CD4-positive, alpha-beta T cell treated with Interleukin-17A for 4 hours (primary cell): ENCODE results near the gene PGS1.
A peak's percentile ranks its signal among the peaks of the same experiment; 100 is the strongest.

Source experiments
- DNase-seq: peaks from one replicate; pipeline ENCODE4 v3.0.0-alpha.2; 2020; ENCODE audit warnings: mixed read lengths

The PGS1 gene

DNA sequence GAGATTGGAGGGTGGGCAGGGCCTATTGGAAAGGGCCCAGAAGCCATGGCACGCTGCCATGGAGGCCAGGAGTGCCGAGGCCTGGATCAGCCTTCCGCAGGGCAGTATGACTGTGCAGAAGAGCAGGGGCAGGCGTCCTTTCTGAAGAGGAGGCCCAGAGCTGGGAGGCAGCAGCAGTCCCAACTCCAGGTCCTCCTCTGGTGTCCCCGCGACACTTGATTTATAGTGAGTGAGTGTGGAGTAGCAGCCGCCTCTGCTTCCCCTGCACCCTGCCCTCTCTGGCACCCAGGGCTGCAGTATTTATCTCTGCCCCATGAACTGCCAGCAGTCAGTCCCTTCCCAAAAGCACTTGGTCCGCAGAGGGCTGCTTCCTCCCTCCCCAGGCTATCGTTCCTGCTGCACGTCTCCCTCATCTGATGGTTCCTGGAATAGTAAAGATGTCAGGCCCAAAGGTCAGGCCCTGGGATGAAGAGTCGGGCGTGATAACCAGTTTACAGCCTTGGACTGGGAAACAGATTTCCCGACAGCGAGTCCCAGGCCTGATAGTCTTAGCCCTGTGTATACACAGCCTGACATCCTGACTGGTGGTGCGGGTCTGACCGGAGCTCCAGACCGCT, 32.9 kb downstream of the PGS1 start:
- DNase-seq, result no peak

- DNase-seq, result peak; percentile 27
These were observed 34.0 kb downstream of the PGS1 start for GRCh38 chr17:78412403-78412802.

GRCh38 chr17:78414178-78415162, 36.0 kb downstream of the PGS1 start:
- peak; percentile 63 for DNase-seq

DNA sequence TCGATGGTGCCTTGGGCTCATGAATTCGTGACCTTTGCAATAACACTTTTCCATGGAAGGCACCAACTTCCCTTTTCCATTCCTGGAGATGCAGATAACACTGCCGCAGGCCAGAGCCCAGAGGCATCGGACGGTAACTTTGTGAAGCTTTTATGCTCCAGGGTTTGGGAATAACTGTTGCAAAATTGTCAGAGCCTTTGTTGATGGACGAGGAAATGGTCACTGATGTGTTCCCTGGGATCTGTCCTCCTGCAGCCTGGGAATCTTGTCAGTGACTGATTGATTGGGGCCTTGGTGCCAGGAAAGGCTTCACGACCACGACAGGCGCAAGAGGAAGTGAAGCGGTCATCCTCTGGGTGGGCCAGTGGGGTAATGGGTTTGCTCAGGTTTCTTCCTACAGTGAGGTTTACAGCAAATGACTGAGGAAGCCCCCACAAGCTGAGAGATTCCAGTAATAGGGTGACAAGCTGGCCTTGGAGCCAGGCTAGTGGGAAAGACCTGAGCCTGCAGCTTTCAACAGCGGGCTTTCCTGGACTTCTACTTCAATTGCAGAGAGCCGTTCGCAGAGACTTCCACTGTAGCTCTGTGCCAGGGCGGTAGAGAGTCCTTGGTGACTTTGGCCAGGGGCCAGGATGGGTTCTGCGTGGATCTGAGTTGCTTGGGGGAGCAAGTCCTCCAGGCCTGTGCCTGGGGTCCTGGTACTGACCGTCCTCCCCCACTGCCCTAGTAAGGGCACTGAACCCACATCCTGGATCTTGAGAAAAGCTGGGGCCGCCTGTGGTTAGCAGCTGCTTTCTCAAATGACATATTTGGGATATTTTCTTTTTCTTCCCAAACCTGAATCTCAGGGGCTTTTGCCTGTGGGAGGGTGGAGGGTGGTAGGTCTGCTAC, 37.6 kb downstream of the PGS1 start:
- DNase-seq, result no peak

DNA sequence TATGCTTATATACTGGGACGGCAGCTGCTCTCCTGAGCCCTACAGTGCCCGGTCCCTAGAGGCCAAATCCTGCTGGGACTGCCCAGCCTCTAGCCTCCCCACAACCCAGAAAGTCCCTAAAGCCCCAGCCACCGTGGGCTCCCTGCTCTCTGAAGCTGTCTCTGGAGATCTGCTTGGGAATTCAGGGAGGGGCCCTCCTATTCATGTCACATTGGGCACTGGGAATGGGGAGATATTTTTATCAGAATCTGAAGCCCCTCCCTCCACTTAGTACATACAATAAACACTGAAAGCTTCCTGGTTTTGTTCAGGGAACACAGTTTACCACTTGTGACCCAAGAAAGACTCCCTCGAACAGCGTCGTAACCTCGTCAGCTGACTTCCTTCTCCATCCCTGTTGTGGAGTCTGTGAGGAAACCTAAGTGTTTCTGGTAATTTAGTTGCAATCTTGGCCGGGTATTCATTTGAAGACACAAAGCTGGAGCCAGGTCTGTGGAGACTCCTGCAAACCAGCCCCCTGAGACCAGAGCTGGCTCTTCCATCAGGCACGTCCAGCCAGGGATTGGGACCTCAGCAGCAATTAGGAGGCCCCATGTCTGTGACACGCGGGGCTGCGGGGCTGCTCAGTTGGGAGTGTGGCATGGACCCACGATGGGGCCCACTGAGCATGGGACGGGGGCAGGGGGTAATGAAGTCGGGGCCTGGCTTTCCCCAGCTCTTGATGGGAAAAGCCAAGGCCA, 38.5 kb downstream of the PGS1 start:
- DNase-seq, result no peak

- no peak for DNase-seq
These were observed 39.1 kb downstream of the PGS1 start for GRCh38 chr17:78417531-78417909.

DNA sequence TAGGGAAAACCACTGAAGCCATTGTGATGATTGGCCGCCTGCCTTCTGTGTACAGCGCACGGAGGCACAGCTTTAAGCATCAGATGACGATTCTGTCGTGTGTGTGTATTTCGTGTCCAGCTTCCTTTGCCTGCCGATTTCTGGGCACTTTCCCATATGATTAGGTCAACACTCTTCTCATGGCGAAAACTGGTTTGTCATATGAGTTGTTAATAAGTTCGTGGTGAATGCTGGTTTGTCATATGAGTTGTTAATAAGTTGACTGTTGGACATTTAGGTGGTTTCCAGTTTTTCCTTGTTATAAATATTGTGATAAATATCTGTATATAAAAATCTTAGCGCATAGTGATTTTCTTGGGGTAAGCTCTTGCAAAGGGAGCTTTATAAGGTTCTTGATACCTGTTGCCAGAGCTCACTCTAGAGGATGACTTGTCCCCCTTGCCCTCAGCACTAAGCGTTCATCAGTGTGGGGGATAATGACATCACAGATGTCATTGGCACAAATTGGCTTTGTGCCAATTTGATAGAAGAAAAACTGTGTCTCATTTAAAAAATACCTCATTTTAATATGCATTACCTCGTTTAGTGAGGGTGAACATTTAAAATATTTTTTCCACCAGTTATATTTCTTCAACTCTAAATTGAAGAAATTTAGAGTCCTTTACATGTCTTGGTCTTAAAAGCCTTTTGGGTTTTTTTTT, 40.0 kb downstream of the PGS1 start:
- DNase-seq, result no peak

DNA sequence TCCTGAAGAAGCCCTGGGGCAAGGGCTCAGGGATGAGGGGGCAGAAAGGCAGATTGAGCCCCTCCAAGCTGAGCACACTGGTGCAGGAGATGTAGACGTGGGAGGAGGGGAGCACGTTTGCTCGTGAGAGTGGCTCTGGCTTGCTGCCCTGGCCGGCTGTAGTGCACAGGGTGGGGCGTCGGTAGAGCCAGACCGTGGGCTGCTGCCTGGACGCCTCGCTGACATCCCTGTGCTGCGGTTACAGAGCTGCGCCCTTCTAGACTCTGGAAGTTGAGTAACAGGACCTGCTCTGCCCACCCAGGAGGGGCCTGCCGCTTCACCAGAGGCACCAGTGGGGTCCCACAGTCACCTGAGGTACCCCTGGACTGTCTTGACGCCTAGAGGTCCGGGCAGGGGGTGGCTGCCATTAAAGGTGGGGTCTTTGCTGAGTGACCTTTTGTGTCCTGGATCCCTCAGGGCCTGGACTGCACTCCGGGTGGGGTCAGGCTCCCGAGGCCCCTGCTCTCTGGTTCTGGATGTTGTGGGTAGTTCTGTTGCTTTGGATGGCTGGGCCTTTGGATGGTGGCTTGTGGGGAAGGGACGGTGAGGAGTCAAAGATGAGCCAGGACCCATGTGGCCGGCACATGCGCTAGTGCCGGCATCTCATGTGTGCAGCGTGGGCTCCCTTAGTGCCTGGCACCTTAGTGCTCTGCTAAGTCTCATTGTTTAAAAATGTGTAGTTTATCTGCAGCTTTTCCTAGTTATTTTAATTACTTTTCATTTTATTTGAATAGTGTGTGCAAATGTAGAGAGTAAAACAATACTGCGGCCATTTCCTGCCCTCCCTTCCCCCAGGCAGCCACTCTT, 41.7 kb downstream of the PGS1 start:
- no peak for DNase-seq

DNA sequence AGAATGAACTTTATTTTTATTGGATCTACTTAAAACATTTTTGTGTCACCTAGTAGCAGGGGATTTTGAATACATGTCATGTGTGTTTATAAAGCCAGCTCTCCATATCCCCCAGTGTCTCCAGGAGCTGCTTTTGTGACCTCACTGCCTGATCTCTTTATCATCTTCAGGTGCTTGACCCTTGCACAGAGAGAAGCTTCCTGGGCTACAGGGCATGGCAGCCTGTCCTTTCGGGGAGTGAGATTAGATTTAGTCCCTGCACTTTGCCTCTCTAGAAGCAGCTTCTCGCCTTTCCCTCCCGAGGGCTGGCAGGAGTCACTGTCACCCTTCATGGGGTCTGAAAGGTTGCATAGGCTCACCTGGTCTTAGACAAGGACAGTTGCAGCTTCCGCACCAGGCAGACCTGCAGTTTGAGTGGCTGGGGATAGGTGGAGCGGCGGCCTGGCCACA, 42.7 kb downstream of the PGS1 start:
- DNase-seq, result no peak

GRCh38 chr17:78421534-78422266, 43.3 kb downstream of the PGS1 start:
- DNase-seq, result peak; percentile 80

DNA sequence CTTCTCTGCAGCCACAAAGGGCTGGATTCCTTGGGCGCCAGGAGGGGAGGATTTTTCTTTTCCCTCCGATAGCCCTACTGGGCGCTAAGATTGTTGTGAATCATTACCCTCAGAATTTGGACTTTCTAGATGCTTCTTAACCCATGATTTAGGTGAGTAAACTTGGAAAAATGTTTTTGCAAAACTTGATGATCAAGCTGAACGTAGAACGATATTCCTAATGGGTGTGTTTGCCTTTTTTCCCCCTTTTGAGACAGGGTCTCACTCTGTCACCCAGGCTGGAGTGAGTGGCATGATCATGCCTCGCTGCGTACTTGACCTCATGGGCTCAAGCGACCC, 43.8 kb downstream of the PGS1 start:
- DNase-seq, result no peak

DNA sequence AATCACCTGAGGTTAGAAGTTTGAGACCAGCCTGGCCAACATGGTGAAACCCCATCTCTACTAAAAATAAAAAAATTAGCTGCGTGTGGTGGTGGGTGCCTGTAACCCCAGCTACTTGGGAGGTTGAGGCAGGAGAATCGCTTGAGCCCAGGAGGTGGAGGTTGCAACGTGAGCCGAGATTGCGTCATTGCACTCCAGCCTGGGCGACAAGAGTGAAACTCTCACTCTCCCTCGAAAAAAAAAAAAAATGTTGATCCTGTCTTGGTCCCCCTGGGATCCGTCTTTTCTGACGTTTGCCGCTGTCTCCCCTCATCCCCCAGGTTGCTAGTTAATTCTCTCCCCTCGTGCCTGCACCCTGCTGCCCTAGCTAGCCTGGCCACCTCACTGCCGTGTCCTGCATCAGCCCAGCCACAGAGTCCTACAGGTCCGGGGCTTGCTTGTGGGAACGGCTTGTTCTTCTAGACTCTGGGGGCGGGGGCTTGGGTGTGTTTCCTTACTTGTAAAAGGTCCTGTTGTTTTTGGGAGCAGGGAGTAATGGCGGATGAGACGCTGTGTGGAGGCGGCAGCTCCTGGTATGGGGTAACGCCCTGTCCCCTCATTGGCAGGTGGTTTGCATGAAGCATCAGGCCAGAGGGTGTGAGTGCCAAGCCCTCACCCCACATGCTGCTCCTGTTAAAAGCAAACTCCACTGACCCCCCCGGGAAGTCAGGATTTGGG, 44.6 kb downstream of the PGS1 start:
- DNase-seq, result no peak

GRCh38 chr17:78423961-78424675, 45.7 kb downstream of the PGS1 start:
- no peak for DNase-seq

DNA sequence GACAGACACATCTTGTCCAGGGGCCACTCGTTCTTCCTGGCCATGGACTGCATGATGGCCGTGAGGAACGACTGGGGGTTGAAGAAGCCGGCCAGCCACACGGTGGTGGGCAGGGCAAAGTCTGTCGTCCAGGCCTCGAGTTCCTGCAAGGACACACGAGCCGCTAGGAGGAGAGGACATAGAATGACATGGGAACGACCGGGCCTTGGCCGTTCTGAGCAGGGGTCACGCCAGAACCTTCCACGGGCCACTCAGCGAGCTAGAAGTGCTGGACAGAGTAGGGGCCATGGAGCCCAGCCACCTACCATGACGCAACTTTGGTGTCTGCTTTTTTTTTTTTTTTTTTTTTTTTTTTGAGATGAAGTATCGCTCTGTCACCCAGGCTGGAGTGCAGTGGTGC, 47.0 kb downstream of the PGS1 start:
- DNase-seq, result no peak

DNA sequence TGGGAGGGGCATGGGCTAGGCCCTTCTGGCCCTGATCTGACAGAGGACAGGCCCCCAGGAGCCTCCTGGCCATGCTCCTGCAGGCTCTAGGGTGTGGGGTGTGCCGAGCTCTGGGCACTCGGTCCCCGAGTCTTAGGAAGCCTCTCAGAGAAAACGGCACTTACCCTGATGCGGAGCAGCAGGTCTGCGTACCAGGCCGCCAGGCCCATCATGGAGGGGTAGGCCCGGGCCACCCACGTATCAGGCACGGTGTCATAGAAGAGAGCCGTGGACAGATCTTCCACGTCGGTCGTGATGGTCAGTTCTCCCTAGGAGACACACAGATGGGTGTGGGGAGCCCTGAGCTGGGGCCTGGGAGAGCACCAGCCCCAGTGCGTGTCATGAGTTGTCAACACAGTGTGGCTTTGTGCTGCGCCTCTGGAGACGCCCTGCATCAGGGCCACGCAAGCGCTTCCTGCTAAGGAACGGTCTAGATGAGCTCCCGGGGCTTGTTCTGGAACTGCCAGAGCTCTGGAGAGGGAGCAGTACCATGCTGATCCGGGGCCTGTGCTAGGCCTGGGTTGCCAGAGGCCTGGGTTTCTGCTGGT, 47.9 kb downstream of the PGS1 start:
- no peak for DNase-seq

DNA sequence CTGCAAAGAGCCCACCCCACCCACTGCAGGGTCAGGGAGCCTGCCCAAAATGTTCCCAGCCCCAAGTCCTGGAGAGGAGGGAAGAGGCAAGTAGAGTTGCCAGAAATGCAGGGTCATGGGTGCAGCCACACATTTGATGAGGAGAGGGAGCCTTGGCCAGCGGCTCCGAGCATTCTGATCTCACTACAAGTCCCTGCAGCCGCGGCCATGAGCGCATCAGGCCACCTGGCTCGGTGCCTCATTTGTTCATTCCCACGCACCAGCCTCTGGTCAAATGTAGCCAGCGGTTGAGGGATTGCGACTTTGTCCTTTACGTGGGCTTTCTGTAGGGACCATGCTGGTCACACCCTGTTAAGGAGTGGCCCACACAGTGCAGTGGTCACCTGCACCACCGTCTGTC, 48.7 kb downstream of the PGS1 start:
- no peak for DNase-seq

DNA sequence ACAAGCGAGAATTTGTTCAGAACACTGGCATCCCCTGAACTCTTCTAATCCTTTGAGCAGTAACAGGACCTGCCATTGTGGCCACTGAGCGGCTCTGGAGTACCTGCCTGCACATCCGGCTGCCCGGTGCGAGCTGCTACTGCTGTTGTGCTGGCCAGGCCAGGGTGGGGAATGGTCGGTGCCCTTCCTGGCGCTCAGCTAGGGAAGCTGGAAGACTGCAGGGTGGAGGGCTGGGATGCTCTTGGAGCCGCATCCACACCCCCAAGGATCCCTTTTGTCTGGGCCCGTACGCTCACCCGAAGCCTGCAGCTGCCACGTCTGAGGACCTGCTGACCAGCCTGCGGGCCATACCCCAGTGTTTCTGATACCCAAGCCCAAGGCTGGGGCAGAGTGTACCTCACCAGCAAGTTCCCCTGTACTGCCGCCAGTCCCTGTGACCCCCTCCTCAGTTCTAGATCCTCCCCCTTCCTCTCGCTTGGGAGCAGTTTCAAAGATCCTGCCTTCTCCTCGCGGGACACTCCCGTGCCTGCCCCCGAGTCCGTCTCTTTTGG, 49.7 kb downstream of the PGS1 start:
- no peak for DNase-seq
